ENCODE measurements around the gene FAM180A. TPM values are rescaled to one million over a fixed set of nuclear protein-coding genes. Genes with fewer than 3 reads are reported as not detected.

FAM180A gene
- polyA plus RNA-seq, 1 donor (not counting 4 experiments of a cell fraction or from before 2014, with no cell fraction given): 0.73 TPM

GRCh38 chr7:135713836-135714470, 34.7 kb downstream of the FAM180A start:
- no peaks in the 10 kb centered on the region for H3K36me3 ChIP-seq (ENCODE audit: control insufficient read depth in 2 of 2, extremely low read depth in 1 of 2, insufficient read depth in 2 of 2, low read length in 2 of 2)
- dilution Hi-C loops (cut with MboI; ENCODE audit: extremely low pct_ligation_motif_present, low sequenced_read_pairs): no loop called here
- DNase-seq (ENCODE audit: low read depth, low spot score) (no peak), FAIRE-seq (no peak)
- no peak overlapping the region for H3K9ac ChIP-seq (ENCODE audit: control insufficient read depth, extremely low read depth, insufficient read depth, low read length)
- H3K4me3 ChIP-seq (ENCODE audit: control insufficient read depth in 2 of 3, extremely low read depth in 1 of 3, insufficient read depth in 2 of 3, low read depth in 1 of 3, low read length in 3 of 3): no peak overlapping the region
- H3K4me1 ChIP-seq (ENCODE audit: control insufficient read depth, extremely low read depth, insufficient read depth, low read length): peaks cover 24% of the 10 kb centered on the region
- no peak overlapping the region for H2AFZ ChIP-seq (ENCODE audit: control insufficient read depth, low read length)
- no peaks in the 10 kb centered on the region for H3K27me3 ChIP-seq (ENCODE audit: control insufficient read depth, extremely low read depth, insufficient read depth, low read length)
- no peak overlapping the region for H3K4me2 ChIP-seq (ENCODE audit: control insufficient read depth, extremely low read depth, insufficient read depth, low read depth, low read length)
- H3K79me2 ChIP-seq (ENCODE audit: control insufficient read depth, insufficient read depth, low read length): no peaks in the 10 kb centered on the region
- TF ChIP-seq EZH2 (IDR thresholded peaks at IDR 0.05; ENCODE audit: low read length) (no peak), CTCF (optimal IDR thresholded peaks at IDR 0.05 in 1 of 3, IDR thresholded peaks at IDR 0.05 in 1 of 3, conservative IDR thresholded peaks at IDR 0.05 in 1 of 3; ENCODE audit: extremely low read depth in 1 of 3, insufficient read depth in 2 of 3, low read length in 3 of 3) (no peak)
- no peak overlapping the region for H3K27ac ChIP-seq (ENCODE audit: control insufficient read depth, insufficient read depth, low read length)
- no peaks in the 10 kb centered on the region for H3K9me3 ChIP-seq (ENCODE audit: control insufficient read depth, low read depth, low read length)
- no peaks in the 10 kb centered on the region for H4K20me1 ChIP-seq (ENCODE audit: control insufficient read depth, extremely low read depth, insufficient read depth, low read length)
- H3K9me1 ChIP-seq (ENCODE audit: control insufficient read depth, extremely low read depth, insufficient read depth, low read length): no peaks in the 10 kb centered on the region

DNA sequence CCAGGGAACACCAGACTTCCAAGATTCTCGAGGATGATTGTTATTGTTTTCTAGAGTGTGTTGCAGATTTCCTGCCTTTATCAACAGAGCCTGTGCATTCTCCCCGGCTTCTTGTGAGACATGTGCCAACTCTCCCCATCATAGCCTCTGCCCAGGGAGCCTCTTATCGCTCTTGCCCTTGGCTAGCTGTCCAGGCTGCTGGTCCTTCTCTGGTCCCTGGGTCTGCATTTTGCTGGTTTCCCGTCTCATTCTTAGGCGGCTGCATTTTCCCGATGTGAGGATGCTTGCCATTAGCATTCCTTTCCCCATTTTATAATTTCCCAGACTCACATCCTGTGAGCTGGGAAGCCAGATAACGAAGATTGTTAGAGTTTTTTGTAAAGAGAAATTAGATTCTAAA, 35.8 kb downstream of the FAM180A start:
- Histone ChIP-seq H3K4me1 (ENCODE audit: control insufficient read depth, extremely low read depth, insufficient read depth, low read length) (peaks cover 29% of the 10 kb centered on the region), H3K4me2 (ENCODE audit: control insufficient read depth, extremely low read depth, insufficient read depth, low read depth, low read length) (no peak overlapping the region), H3K4me3 (ENCODE audit: control insufficient read depth in 2 of 3, extremely low read depth in 1 of 3, insufficient read depth in 2 of 3, low read depth in 1 of 3, low read length in 3 of 3) (no peak overlapping the region), H3K9me1 (ENCODE audit: control insufficient read depth, extremely low read depth, insufficient read depth, low read length) (no peaks in the 10 kb centered on the region), H3K9ac (ENCODE audit: control insufficient read depth, extremely low read depth, insufficient read depth, low read length) (no peak overlapping the region), H3K79me2 (ENCODE audit: control insufficient read depth, insufficient read depth, low read length) (no peaks in the 10 kb centered on the region), H2AFZ (ENCODE audit: control insufficient read depth, low read length) (no peak overlapping the region), H3K36me3 (ENCODE audit: control insufficient read depth in 2 of 2, extremely low read depth in 1 of 2, insufficient read depth in 2 of 2, low read length in 2 of 2) (no peaks in the 10 kb centered on the region), H4K20me1 (ENCODE audit: control insufficient read depth, extremely low read depth, insufficient read depth, low read length) (no peaks in the 10 kb centered on the region), H3K27me3 (ENCODE audit: control insufficient read depth, extremely low read depth, insufficient read depth, low read length) (no peaks in the 10 kb centered on the region), H3K9me3 (ENCODE audit: control insufficient read depth, low read depth, low read length) (no peaks in the 10 kb centered on the region), H3K27ac (ENCODE audit: control insufficient read depth, insufficient read depth, low read length) (no peak overlapping the region)
- dilution Hi-C loops (cut with MboI; ENCODE audit: extremely low pct_ligation_motif_present, low sequenced_read_pairs): no loop called here
- DNase-seq (ENCODE audit: low read depth, low spot score) (no peak), FAIRE-seq (no peak)
- no peak for TF ChIP-seq EZH2 (IDR thresholded peaks at IDR 0.05; ENCODE audit: low read length)
- no peak for TF ChIP-seq CTCF (optimal IDR thresholded peaks at IDR 0.05 in 1 of 3, IDR thresholded peaks at IDR 0.05 in 1 of 3, conservative IDR thresholded peaks at IDR 0.05 in 1 of 3; ENCODE audit: extremely low read depth in 1 of 3, insufficient read depth in 2 of 3, low read length in 3 of 3)

Data from keratinocyte (primary cell).